MM.1S (cell line): Measurements from ENCODE around the gene NUSAP1.

Experiments used
- DNase-seq: peaks from one replicate; pipeline ENCODE4 v3.0.0-alpha.2; 2015
- H2AFZ ChIP-seq: fragments of 300-600 bp; sonication (generic); 2 replicates; pipeline ENCODE4 v1.6.0; 2016; ENCODE audit warnings: antibody characterized with exemption, low read length
- H3F3A ChIP-seq: fragments of 300-600 bp; sonication (generic); 2 replicates; pipeline ENCODE4 v1.6.1; 2016; ENCODE audit warnings: mild to moderate bottlenecking, antibody characterized with exemption, low read length, moderate library complexity, mixed read lengths; ENCODE audit not compliant: insufficient read depth
- H3K27ac ChIP-seq: fragments of 300-600 bp; sonication (generic); 2 replicates; pipeline ENCODE4 v1.5.1; 2016; ENCODE audit warnings: mild to moderate bottlenecking, low read length
- H3K27me3 ChIP-seq: fragments of 300-600 bp; sonication (generic); replicated peaks from 2 replicates; pipeline ENCODE4 v1.6.0; 2016; ENCODE audit warnings: low read length; ENCODE audit not compliant: insufficient read depth
- H3K36me3 ChIP-seq: fragments of 300-600 bp; sonication (generic); replicated peaks from 2 replicates; pipeline ENCODE4 v1.6.1; 2016; ENCODE audit warnings: mild to moderate bottlenecking, low read length, mixed read lengths; ENCODE audit not compliant: insufficient read depth
- H3K4me1 ChIP-seq: fragments of 300-600 bp; sonication (generic); 2 replicates; pipeline ENCODE4 v1.6.1; 2016; ENCODE audit warnings: low read length, mixed read lengths
- H3K4me2 ChIP-seq: fragments of 300-600 bp; sonication (generic); 2 replicates; pipeline ENCODE4 v1.6.0; 2016; ENCODE audit warnings: low read depth, low read length
- H3K4me3 ChIP-seq: fragments of 300-600 bp; sonication (generic); 2 replicates; pipeline ENCODE4 v1.5.1; 2016; ENCODE audit warnings: low read length, mixed read lengths
- H3K79me2 ChIP-seq: fragments of 300-600 bp; sonication (generic); 2 replicates; pipeline ENCODE4 v1.6.1; 2016; ENCODE audit warnings: mixed run types, low read length, mixed read lengths
- H3K9ac ChIP-seq: fragments of 300-600 bp; sonication (generic); 2 replicates; pipeline ENCODE4 v1.6.1; 2016; ENCODE audit warnings: low read length, mixed read lengths
- H3K9me2 ChIP-seq: fragments of 300-600 bp; sonication (generic); replicated peaks from 2 replicates; pipeline ENCODE4 v1.6.1; 2016; ENCODE audit warnings: mild to moderate bottlenecking, low read length, mixed read lengths; ENCODE audit not compliant: insufficient read depth
- H3K9me3 ChIP-seq: fragments of 300-600 bp; sonication (generic); replicated peaks from 2 replicates; pipeline ENCODE4 v1.6.1; 2016; ENCODE audit warnings: mild to moderate bottlenecking, low read length, mixed read lengths; ENCODE audit not compliant: insufficient read depth
- H4K20me1 ChIP-seq: fragments of 300-600 bp; sonication (generic); 2 replicates; pipeline ENCODE4 v1.6.1; 2016; ENCODE audit warnings: mild to moderate bottlenecking, low read length, moderate library complexity, mixed read lengths; ENCODE audit not compliant: insufficient read depth
- CTCF ChIP-seq: fragments of 300-600 bp; sonication (generic); IDR thresholded peaks from 2 replicates; pipeline ENCODE4 v1.5.1; 2016; ENCODE audit warnings: antibody characterized with exemption, low read length, mixed read lengths
- EZH2 ChIP-seq: fragments of 300-600 bp; sonication (generic); optimal IDR thresholded peaks from 2 replicates; pipeline ENCODE3; 2017; ENCODE audit warnings: low read depth, mild to moderate bottlenecking, antibody characterized with exemption, low read length, mixed read lengths
- EZH2phosphoT487 ChIP-seq: fragments of 300-600 bp; sonication (generic); IDR thresholded peaks from 2 replicates; pipeline ENCODE4 v1.6.1; 2018; ENCODE audit warnings: antibody characterized with exemption, low read length

Gene NUSAP1

GRCh38 chr15:41337631-41338522, 5.2 kb downstream of the NUSAP1 start:
- no peak overlapping the region for H2AFZ ChIP-seq
- no peak overlapping the region for H3K4me2 ChIP-seq

GRCh38 chr15:41340189-41340695, 7.6 kb downstream of the NUSAP1 start:
- H3F3A ChIP-seq, result peaks cover 3% of the 10 kb centered on the region
- H3K9me3 ChIP-seq, result no peaks in the 10 kb centered on the region
- no peak overlapping the region for H2AFZ ChIP-seq
- H3K9me2 ChIP-seq, result no peaks in the 10 kb centered on the region
- 0 out of 2 replicates have a peak, but pooled peaks cover 4% of the 10 kb centered on the region for H4K20me1 ChIP-seq
- H3K4me1 ChIP-seq, result no peaks in the 10 kb centered on the region
- no peak overlapping the region for H3K9ac ChIP-seq
- no peak overlapping the region for H3K27ac ChIP-seq
- no peaks in the 10 kb centered on the region for H3K27me3 ChIP-seq
- TF ChIP-seq EZH2, result no peak
- no peak for TF ChIP-seq EZH2phosphoT487
- TF ChIP-seq CTCF, result no peak
- no peak overlapping the region for H3K4me2 ChIP-seq
- DNase-seq, result no peak
- no peak overlapping the region for H3K4me3 ChIP-seq
- H3K79me2 ChIP-seq, result peaks cover 94% of the 10 kb centered on the region
- H3K36me3 ChIP-seq, result peaks cover 24% of the 10 kb centered on the region

More at GRCh38 chr15:41337631-41338522, 5.2 kb downstream of the NUSAP1 start:
- H3K27ac ChIP-seq, result no peak overlapping the region
- H3K9ac ChIP-seq, result no peak overlapping the region
- H3K36me3 ChIP-seq, result peaks cover 19% of the 10 kb centered on the region
- H3F3A ChIP-seq, result peaks cover 16% of the 10 kb centered on the region
- H3K79me2 ChIP-seq, result peaks cover 93% of the 10 kb centered on the region
- H4K20me1 ChIP-seq, result 0 out of 2 replicates have a peak, but pooled peaks cover 4% of the 10 kb centered on the region
- H3K4me3 ChIP-seq, result no peak overlapping the region
- no peaks in the 10 kb centered on the region; the same call in 1 of the 2 replicates for H3K4me1 ChIP-seq
- no peak for DNase-seq
- no peaks in the 10 kb centered on the region for H3K9me3 ChIP-seq
- H3K27me3 ChIP-seq, result no peaks in the 10 kb centered on the region
- no peaks in the 10 kb centered on the region for H3K9me2 ChIP-seq
- TF ChIP-seq EZH2, result no peak
- no peak for TF ChIP-seq CTCF
- TF ChIP-seq EZH2phosphoT487, result no peak

- Histone ChIP-seq H2AFZ (no peak overlapping the region), H3K4me1 (no peaks in the 10 kb centered on the region), H4K20me1 (0 out of 2 replicates have a peak, but pooled peaks cover 4% of the 10 kb centered on the region), H3K27ac (no peak overlapping the region), H3K9me2 (no peaks in the 10 kb centered on the region), H3K4me2 (no peak overlapping the region), H3K9me3 (no peaks in the 10 kb centered on the region), H3K4me3 (no peak overlapping the region), H3K27me3 (no peaks in the 10 kb centered on the region), H3K79me2 (peaks cover 98% of the 10 kb centered on the region), H3K9ac (no peak overlapping the region), H3F3A (peaks cover 3% of the 10 kb centered on the region), H3K36me3 (peaks cover 24% of the 10 kb centered on the region)
- no peak for DNase-seq
- TF ChIP-seq EZH2 (no peak), EZH2phosphoT487 (no peak)
These were observed 8.8 kb downstream of the NUSAP1 start for GRCh38 chr15:41341519-41341918.

GRCh38 chr15:41347236-41347635, 14.6 kb downstream of the NUSAP1 start:
- Histone ChIP-seq H3K9ac (no peak overlapping the region), H3K79me2 (peaks cover 88% of the 10 kb centered on the region), H3F3A (no peaks in the 10 kb centered on the region; the same call in 1 of the 2 replicates), H2AFZ (no peak overlapping the region), H3K4me2 (no peak overlapping the region), H3K9me2 (no peaks in the 10 kb centered on the region), H3K36me3 (peaks cover 38% of the 10 kb centered on the region), H3K4me1 (no peaks in the 10 kb centered on the region), H3K9me3 (no peaks in the 10 kb centered on the region), H3K4me3 (no peak overlapping the region), H3K27ac (no peak overlapping the region), H3K27me3 (no peaks in the 10 kb centered on the region), H4K20me1 (no peaks in the 10 kb centered on the region)
- TF ChIP-seq EZH2phosphoT487 (no peak), EZH2 (no peak), CTCF (no peak)
- DNase-seq, result no peak
